OCI-LY7 (cell line): ENCODE data around the gene TFEB. TPM values are rescaled to one million over a fixed set of nuclear protein-coding genes. Genes with fewer than 3 reads are reported as not detected.

Source experiments
- BruUV-seq: library from RNA; stranded (reverse); fragments of 400-500 nt; replicated peaks from 2 replicates; lab custom pipeline; 2021; lab: Mats Ljungman, UMichigan
- CTCF ChIA-PET: fragments of 300-600 bp; sonication (Branson Sonifier 250); formaldehyde crosslinking; loops from one replicate; lab custom pipeline; 2022; ENCODE audit warnings: antibody characterized with exemption; ENCODE audit not compliant: unreplicated experiment; lab: Charles Lee
- POLR2A ChIA-PET: fragments of 300-600 bp; sonication (Branson Sonifier 250); formaldehyde crosslinking; loops from one replicate; lab custom pipeline; 2022; ENCODE audit warnings: antibody characterized with exemption; lab: Charles Lee
- DNase-seq: peaks from one replicate; pipeline ENCODE4 v3.0.0-alpha.2; 2015; ENCODE audit warnings: low spot score
- H2AFZ ChIP-seq: fragments of 200-600 bp; sonication (generic), shearing (Covaris generic); 2 replicates; pipeline ENCODE4 v1.6.1; 2014; ENCODE audit warnings: mild to moderate bottlenecking, antibody characterized with exemption, low read length, moderate library complexity
- H3K27ac ChIP-seq: fragments of 200-600 bp; sonication (generic); 2 replicates; pipeline ENCODE4 v1.5.1; 2014; ENCODE audit warnings: mixed run types, low read depth, mild to moderate bottlenecking, moderate library complexity, low read length, inconsistent platforms; ENCODE audit not compliant: poor library complexity, severe bottlenecking
- H3K36me3 ChIP-seq: fragments of 200-600 bp; sonication (generic); 2 replicates; pipeline ENCODE4 v1.6.1; 2014; ENCODE audit warnings: mild to moderate bottlenecking, antibody characterized with exemption, low read length, moderate library complexity, mixed read lengths; ENCODE audit not compliant: insufficient read depth
- H3K4me1 ChIP-seq: fragments of 200-600 bp; sonication (generic); 2 replicates; pipeline ENCODE4 v1.5.1; 2014; ENCODE audit warnings: mild to moderate bottlenecking, low read length; ENCODE audit not compliant: insufficient read depth, poor library complexity, severe bottlenecking
- H3K4me2 ChIP-seq: fragments of 200-600 bp; sonication (generic); 2 replicates; pipeline ENCODE4 v1.6.1; 2014; ENCODE audit warnings: mild to moderate bottlenecking, low read length
- H3K4me3 ChIP-seq: fragments of 200-600 bp; sonication (generic); 2 replicates; pipeline ENCODE4 v1.5.1; 2014; ENCODE audit warnings: mild to moderate bottlenecking, low read depth, low read length; ENCODE audit not compliant: poor library complexity, severe bottlenecking
- H3K79me2 ChIP-seq: fragments of 200-600 bp; sonication (generic); 2 replicates; pipeline ENCODE4 v1.6.1; 2016; ENCODE audit warnings: low read depth, mild to moderate bottlenecking, low read length, moderate library complexity, mixed read lengths; ENCODE audit not compliant: insufficient read depth
- H3K9me2 ChIP-seq: fragments of 200-600 bp; sonication (generic); 2 replicates; pipeline ENCODE4 v1.6.1; 2016; ENCODE audit warnings: mild to moderate bottlenecking, low read length, mixed read lengths; ENCODE audit not compliant: insufficient read depth
- H3K9me3 ChIP-seq: fragments of 200-600 bp; sonication (generic); 2 replicates; pipeline ENCODE4 v1.6.1; 2014; ENCODE audit warnings: mild to moderate bottlenecking, mixed run types, low read length, mixed read lengths
- H4K20me1 ChIP-seq: fragments of 200-600 bp; sonication (generic); 2 replicates; pipeline ENCODE4 v1.6.1; 2014; ENCODE audit warnings: mild to moderate bottlenecking, antibody characterized with exemption, low read length, moderate library complexity, mixed read lengths; ENCODE audit not compliant: insufficient read depth
- EZH2phosphoT487 ChIP-seq: fragments of 200-600 bp; sonication (generic); IDR thresholded peaks from 2 replicates; pipeline ENCODE4 v1.6.1; 2018; ENCODE audit warnings: low read depth, borderline replicate concordance, mild to moderate bottlenecking, mixed run types, antibody characterized with exemption, low read length, moderate library complexity, mixed read lengths
- intact Hi-C: fragments of 100-400 bp; cut with micrococcal nuclease; formaldehyde crosslinking; loops from one replicate; pipeline ENCODE4 v1.10.0; 2022; ENCODE audit not compliant: unreplicated experiment
- total RNA-seq, 2 experiments: library from RNA; depleted of rRNA in 1 of 2; stranded (reverse); fragments of >200 nt in 1 of 2; shearing (Covaris generic) in 1 of 2; gene quantifications; 2 replicates each; pipeline ENCODE4 v1.2.3, GENCODE V29; 2014 to 2022
- TF ChIP-seq, protein P1 (sequence below): fragments of 200-600 bp; sonication (generic); conservative IDR thresholded peaks from 2 replicates; pipeline ENCODE4 v1.5.1; 2014; ENCODE audit warnings: mild to moderate bottlenecking, antibody characterized with exemption, low read length, moderate library complexity, mixed read lengths

The TFEB gene
- total RNA-seq, 2 experiments from 2014 or later, result 36.8 to 60.0 TPM

DNA sequence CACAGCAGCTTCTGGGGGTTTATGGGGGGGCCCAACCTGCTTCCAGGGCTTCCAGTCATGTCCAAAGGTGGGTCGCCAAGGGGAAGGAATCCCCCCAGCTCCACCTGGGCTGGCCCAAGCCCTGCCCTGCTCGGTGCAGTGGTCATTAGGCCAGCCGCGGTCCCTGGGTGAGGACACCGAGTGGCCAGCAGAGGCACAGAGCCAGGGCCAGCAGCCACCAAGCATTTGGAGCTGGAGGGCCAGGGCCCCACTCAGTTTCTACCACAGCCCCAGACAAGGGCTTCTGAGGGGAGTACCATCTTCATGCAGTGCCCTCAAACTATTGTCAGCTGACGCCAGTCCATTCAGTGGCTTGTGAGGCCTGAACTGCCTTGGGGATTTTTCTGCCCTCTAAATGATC lies 39.6 kb downstream of the TFEB start:
- CTCF ChIA-PET, result interaction anchor here (0.6 kb wide), 1 partner anchor 244 kb away, joined by 3 read pairs; no protein-coding TSS in a partner anchor
- TF ChIP-seq, protein P1, sequence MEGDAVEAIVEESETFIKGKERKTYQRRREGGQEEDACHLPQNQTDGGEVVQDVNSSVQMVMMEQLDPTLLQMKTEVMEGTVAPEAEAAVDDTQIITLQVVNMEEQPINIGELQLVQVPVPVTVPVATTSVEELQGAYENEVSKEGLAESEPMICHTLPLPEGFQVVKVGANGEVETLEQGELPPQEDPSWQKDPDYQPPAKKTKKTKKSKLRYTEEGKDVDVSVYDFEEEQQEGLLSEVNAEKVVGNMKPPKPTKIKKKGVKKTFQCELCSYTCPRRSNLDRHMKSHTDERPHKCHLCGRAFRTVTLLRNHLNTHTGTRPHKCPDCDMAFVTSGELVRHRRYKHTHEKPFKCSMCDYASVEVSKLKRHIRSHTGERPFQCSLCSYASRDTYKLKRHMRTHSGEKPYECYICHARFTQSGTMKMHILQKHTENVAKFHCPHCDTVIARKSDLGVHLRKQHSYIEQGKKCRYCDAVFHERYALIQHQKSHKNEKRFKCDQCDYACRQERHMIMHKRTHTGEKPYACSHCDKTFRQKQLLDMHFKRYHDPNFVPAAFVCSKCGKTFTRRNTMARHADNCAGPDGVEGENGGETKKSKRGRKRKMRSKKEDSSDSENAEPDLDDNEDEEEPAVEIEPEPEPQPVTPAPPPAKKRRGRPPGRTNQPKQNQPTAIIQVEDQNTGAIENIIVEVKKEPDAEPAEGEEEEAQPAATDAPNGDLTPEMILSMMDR, result no peak
- no peak for TF ChIP-seq EZH2phosphoT487
- peaks cover 47% of the 10 kb centered on the region; the same call in 1 of the 2 replicates for H3K36me3 ChIP-seq

DNA sequence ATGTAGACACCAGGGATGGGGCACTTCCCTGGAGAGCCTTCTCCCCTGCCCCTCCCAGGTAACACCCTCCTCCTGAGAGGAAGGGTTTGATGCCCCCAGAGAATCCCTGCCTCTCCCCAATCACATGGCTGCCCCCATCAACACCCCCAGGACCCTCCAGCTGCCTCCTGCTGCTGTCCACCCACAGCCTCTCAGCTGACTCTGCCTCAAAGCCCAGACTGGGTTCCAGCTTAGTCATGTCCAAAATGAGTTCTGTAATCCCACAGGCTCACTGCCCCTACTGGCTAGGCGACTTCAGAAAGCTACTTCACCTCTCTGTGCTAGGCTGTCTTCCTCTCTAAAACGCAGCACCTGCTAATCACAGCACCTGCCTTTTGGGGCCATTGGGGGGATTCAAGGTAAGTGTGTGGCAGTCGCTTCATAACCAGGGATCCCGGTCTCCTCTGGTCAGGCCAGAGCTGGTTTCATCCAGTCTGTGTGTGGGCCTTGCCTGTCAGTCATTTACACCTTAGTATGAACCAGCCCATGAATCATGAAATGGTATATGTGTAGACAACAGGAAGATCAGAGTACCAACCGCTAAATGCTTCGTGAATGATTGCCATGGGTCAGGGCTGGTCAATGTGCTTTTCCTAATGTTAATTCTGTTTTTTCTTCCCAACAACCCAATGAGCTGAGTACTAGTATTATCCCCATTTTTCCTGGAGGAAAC lies 40.4 kb downstream of the TFEB start:
- peaks cover 55% of the 10 kb centered on the region for H3K36me3 ChIP-seq
- no peaks in the 10 kb centered on the region; the same call in 1 of the 2 replicates for H4K20me1 ChIP-seq
- intact Hi-C loops, result loop anchor here (5.0 kb wide), 1 partner anchor 37 kb away; no protein-coding TSS in a partner anchor
- no peak overlapping the region for H3K4me3 ChIP-seq
- no TSS peak for BruUV-seq
- H3K4me1 ChIP-seq, result no peaks in the 10 kb centered on the region
- no peak for DNase-seq
- no peaks in the 10 kb centered on the region for H3K9me2 ChIP-seq
- H2AFZ ChIP-seq, result no peak overlapping the region
- H3K27ac ChIP-seq, result no peak overlapping the region
- POLR2A ChIA-PET, result interaction anchor here (1.5 kb wide), 1 partner anchor 10 kb away, joined by 4 read pairs; no protein-coding TSS in a partner anchor
- no peaks in the 10 kb centered on the region for H3K9me3 ChIP-seq
- TF ChIP-seq, protein P1, result no peak
- no peak for TF ChIP-seq EZH2phosphoT487
- CTCF ChIA-PET, result interaction anchor here (0.6 kb wide), 1 partner anchor 244 kb away, joined by 3 read pairs; no protein-coding TSS in a partner anchor
- no peaks in the 10 kb centered on the region for H3K79me2 ChIP-seq
- H3K4me2 ChIP-seq, result no peak overlapping the region

More for the DNA sequence above, 39.6 kb downstream of the TFEB start:
- POLR2A ChIA-PET, result no interaction called here
- no peak for DNase-seq
- Histone ChIP-seq H3K4me2 (no peak overlapping the region), H4K20me1 (no peaks in the 10 kb centered on the region; the same call in 1 of the 2 replicates), H3K79me2 (no peaks in the 10 kb centered on the region), H3K4me3 (no peak overlapping the region), H3K9me3 (no peaks in the 10 kb centered on the region), H3K9me2 (no peaks in the 10 kb centered on the region), H2AFZ (no peak overlapping the region), H3K27ac (no peak overlapping the region), H3K4me1 (no peaks in the 10 kb centered on the region)
- intact Hi-C loops, result loop anchor here (5.0 kb wide), 1 partner anchor 36 kb away; no protein-coding TSS in a partner anchor
- no TSS peak for BruUV-seq
